Endometrium (tissue), 2 donors: ENCODE data around the gene MXRA7.
"Not testable (repeated sequence)": the region's sequence is repeated elsewhere in the genome, so short reads cannot be mapped to it uniquely, and the experiment has no call there.

ENCODE experiments used
- FAIRE-seq: peaks from 2 replicates; lab custom pipeline; 2012; peaks lifted over from hg19 to GRCh38; lab: Jason Lieb, UNC
- donor health status: control.
- donor health status: control.

MXRA7 gene

GRCh38 chr17:76643553-76644148 is 67.1 kb downstream of the MXRA7 start, which contains the start of gene ST6GALNAC1:
ST6GALNAC1 (minus strand) TSS chr17:76643757; CDS start chr17:76643638, 119 bp downstream.
- FAIRE-seq: no peak

GRCh38 chr17:76642994-76643393 is 67.8 kb downstream of the MXRA7 start:
- no peak for FAIRE-seq

GRCh38 chr17:76642032-76642561 is 68.7 kb downstream of the MXRA7 start:
- FAIRE-seq: no peak

- no peak for FAIRE-seq
Observed at GRCh38 chr17:76641501-76641900, 69.3 kb downstream of the MXRA7 start.

- no peak for FAIRE-seq
Observed at GRCh38 chr17:76640550-76641380, 70.0 kb downstream of the MXRA7 start.

GRCh38 chr17:76638263-76638662 is 72.5 kb downstream of the MXRA7 start:
- FAIRE-seq: no peak

GRCh38 chr17:76636486-76637206 is 74.1 kb downstream of the MXRA7 start:
- FAIRE-seq: not testable (repeated sequence)

GRCh38 chr17:76635659-76636360 is 75.0 kb downstream of the MXRA7 start:
- FAIRE-seq: no peak

- no peak for FAIRE-seq
Observed at GRCh38 chr17:76635039-76635438, 75.7 kb downstream of the MXRA7 start.

GRCh38 chr17:76633628-76634328 is 77.0 kb downstream of the MXRA7 start:
- no peak for FAIRE-seq

GRCh38 chr17:76631821-76632565 is 78.8 kb downstream of the MXRA7 start:
- no peak for FAIRE-seq

- no peak for FAIRE-seq
Observed at GRCh38 chr17:76630151-76630550, 80.6 kb downstream of the MXRA7 start.
